NT2/D1 (cell line): ENCODE measurements around the gene LEO1.

Experiments
- YY1 ChIP-seq: IDR thresholded peaks from 2 replicates; pipeline ENCODE4 v1.6.1; 2011; ENCODE audit not compliant: insufficient read length, insufficient read depth
- ZNF274 ChIP-seq: IDR thresholded peaks from 2 replicates; pipeline ENCODE4 v1.6.1; 2011; ENCODE audit warnings: mild to moderate bottlenecking, low read depth, low read length

DNA sequence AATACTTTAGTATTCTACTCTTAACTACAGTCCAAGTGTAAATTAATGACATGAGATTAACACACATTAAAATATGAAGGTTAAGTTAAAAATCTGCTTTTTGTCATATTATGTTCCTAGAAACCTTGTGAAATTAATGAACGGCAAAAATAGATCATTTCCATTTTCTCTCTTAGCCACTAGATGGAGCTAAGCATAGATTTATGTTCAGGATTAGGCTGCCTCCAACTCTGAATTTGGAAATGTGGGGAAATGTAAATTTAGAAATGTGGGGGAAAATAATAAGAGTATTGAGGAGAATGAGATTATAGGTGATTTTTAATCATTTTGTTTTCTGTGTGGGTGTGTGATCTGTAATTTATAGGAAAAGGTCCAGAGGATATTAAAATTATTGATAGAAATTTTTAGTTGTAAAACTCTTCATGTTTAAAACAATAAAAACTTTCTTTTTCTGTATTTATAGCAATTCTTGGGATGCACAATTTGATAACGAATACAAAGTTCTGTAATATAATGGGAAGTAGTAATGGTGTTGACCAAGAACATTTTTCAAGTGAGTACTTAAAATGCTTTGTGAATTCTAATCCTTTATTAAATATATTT, 82.9 kb downstream of the LEO1 start:
- TF ChIP-seq YY1 (no peak), ZNF274 (no peak)
